Ovary (tissue), 9 donors: ENCODE data around the gene KCTD6. TPM values are rescaled to one million over a fixed set of nuclear protein-coding genes. Genes with fewer than 3 reads are reported as not detected.

Experiments
- DNase-seq, 5 donors: peaks; one replicate each; pipeline ENCODE4 v3.0.0-alpha.2; 2019 to 2020
- H3K27ac ChIP-seq, 2 donors: fragments of 200-600 bp; one replicate each; pipeline versions ENCODE4 v1.5.1 to v1.8.0; 2019 to 2022
- H3K27me3 ChIP-seq: fragments of 200-600 bp; one replicate; pipeline ENCODE4 v1.8.0; 2022
- H3K36me3 ChIP-seq: fragments of 200-600 bp; sonication (generic); one replicate; pipeline ENCODE4 v1.5.1; 2019
- H3K4me1 ChIP-seq: one replicate; pipeline ENCODE4 v1.8.1; 2013; ENCODE audit warnings: mild to moderate bottlenecking, moderate library complexity; ENCODE audit not compliant: insufficient read depth
- H3K4me3 ChIP-seq: fragments of 200-600 bp; sonication (generic); one replicate; pipeline ENCODE4 v1.5.1; 2017
- H3K9me3 ChIP-seq, 2 donors: fragments of 200-600 bp in 1 of 2; sonication (generic) in 1 of 2; one replicate each; pipeline versions ENCODE4 v1.5.1 to v1.8.1; 2013 to 2019; ENCODE audit warnings: mild to moderate bottlenecking in 1 of 2, moderate library complexity in 1 of 2
- CTCF ChIP-seq, 3 donors: fragments of 450-650 bp in 2 of 3; fragments of 200-600 bp in 1 of 3; IDR thresholded peaks; one replicate each; pipeline versions ENCODE4 v1.5.1 to v1.8.0; 2016 to 2022; ENCODE audit warnings: antibody characterized with exemption in 3 of 3, mild to moderate bottlenecking in 1 of 3
- EP300 ChIP-seq: sonication (generic); formaldehyde crosslinking; IDR thresholded peaks from one replicate; pipeline ENCODE4 v1.6.1; 2017; ENCODE audit warnings: antibody characterized with exemption
- POLR2A ChIP-seq: fragments of 450-650 bp; IDR thresholded peaks from one replicate; pipeline ENCODE4 v1.6.1; 2017; ENCODE audit warnings: antibody characterized with exemption, mild to moderate bottlenecking, moderate library complexity
- WGBS, 3 donors: extraction: QIAGEN DNeasy Blood & Tissue Kit in 1 of 3; methylation state at CpG; one replicate each; pipeline versions ENCODE4 v1.1.5 to v1.1.7; 2013 to 2017; 5-methylcytosine and 5-hydroxymethylcytosine counted together
- intact Hi-C, 4 donors: fragments of 100-400 bp; cut with DNase I; formaldehyde crosslinking; loops; one replicate each; pipeline versions ENCODE4 v1.11.0 to v1.15.1; 2022 to 2023
- polyA plus RNA-seq, 2 donors: library from polyadenylated mRNA; stranded (reverse); fragments of 200-250 nt in 1 of 2; fragments of 350-450 nt in 1 of 2; fragmentation: Illumina TruSeq in 1 of 2; extraction: RNeasy Lipid Tissue Mini Kit (QIAGEN cat#74804) in 1 of 2; gene quantifications; one replicate each; pipeline ENCODE4 v1.2.3, GENCODE V29; 2013 to 2014
- total RNA-seq, 7 donors: library from RNA; depleted of rRNA in 2 of 7; stranded (reverse); fragments of >200 nt in 2 of 7; fragmentation: NEBNext Ultra II Directional in 3 of 7; extraction: Animal tissue kit (Norgen Biotek cat#: 25700) in 3 of 7; gene quantifications; one replicate each; pipeline versions ENCODE4 v1.1.0 to v1.2.4, GENCODE V29; 2016 to 2023
- donor health status: DM: no; HTN: no; CAD: no; lungs with moderate emphysema.
- donor health status: DM: no; HTN: no; CAD: no.
- donor health status: Bipolar disorder and iron deficiency.
- donor health status: DM: yes; HTN: yes; CAD: no.
- donor health status: DM: no; HTN: no; CAD: no.
- donor health status: DM: yes; HTN: yes; CAD: no.

Gene KCTD6
- total and polyA plus RNA-seq, 9 donors, result 10.9 to 20.8 (median 13.0) TPM

- H3K27me3 ChIP-seq, result no peaks in the 10 kb centered on the region
- TF ChIP-seq EP300, result no peak
- no peak for TF ChIP-seq POLR2A
- no peak for TF ChIP-seq CTCF (IDR thresholded peaks at IDR 0.05)
- H3K9me3 ChIP-seq, result no peaks in the 10 kb centered on the region
- intact Hi-C loops, result no loop called here
- peaks cover 14% of the 10 kb centered on the region for H3K4me1 ChIP-seq
- H3K4me3 ChIP-seq, result no peak overlapping the region
- no peak for DNase-seq
- no peaks in the 10 kb centered on the region for H3K36me3 ChIP-seq
- no peak overlapping the region for H3K27ac ChIP-seq
- 90 to 95% (median 94%) methylated on average over 8 of the region's 8 CpGs for WGBS, 3 donors
Measured at GRCh38 chr3:58540176-58540858, 48.4 kb downstream of the KCTD6 start.

DNA sequence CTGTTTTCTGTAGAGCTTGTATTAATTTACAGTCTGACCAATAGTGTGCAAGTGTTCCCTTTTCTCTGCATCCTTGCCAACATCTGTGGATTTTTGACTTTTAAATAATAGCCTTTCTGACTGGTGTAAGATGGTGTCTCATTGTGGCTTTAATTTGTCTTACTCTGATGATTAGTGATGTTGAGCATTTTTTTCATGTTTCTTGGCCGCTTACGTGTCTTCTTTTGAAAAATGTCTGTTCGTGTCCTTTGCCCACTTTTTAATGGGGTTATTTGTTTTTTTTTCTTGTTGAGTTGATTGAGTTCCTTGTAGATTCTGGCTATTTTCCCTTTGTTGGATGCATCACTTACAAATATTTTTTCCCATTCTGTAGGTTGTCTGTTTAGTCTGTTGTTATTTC, 52.6 kb downstream of the KCTD6 start:
- no peak for DNase-seq
- intact Hi-C loops, result no loop called here
- 82 to 91% (median 91%) methylated on average over 3 of the region's 3 CpGs for WGBS, 3 donors
- no peak overlapping the region for H3K4me3 ChIP-seq
- H3K27me3 ChIP-seq, result no peaks in the 10 kb centered on the region
- H3K36me3 ChIP-seq, result no peaks in the 10 kb centered on the region
- H3K27ac ChIP-seq, result no peak overlapping the region
- TF ChIP-seq POLR2A (no peak), EP300 (no peak)
- H3K4me1 ChIP-seq, result no peaks in the 10 kb centered on the region
- no peaks in the 10 kb centered on the region for H3K9me3 ChIP-seq

- Histone ChIP-seq H3K27me3 (no peaks in the 10 kb centered on the region), H3K9me3 (peaks cover 0 to 5% of the 10 kb centered on the region in 2 donors), H3K27ac (no peak overlapping the region), H3K4me1 (no peaks in the 10 kb centered on the region), H3K4me3 (no peak overlapping the region), H3K36me3 (no peaks in the 10 kb centered on the region)
- 76 to 80% (median 79%) methylated on average over 4 of the region's 4 CpGs for WGBS, 3 donors
- TF ChIP-seq CTCF (IDR thresholded peaks at IDR 0.05), result no peak
- no peak for TF ChIP-seq POLR2A
- no peak for TF ChIP-seq EP300
- intact Hi-C loops, result no loop called here
- DNase-seq, result no peak
Measured at GRCh38 chr3:58551636-58552180, 59.8 kb downstream of the KCTD6 start.

Other genes with a start within 250 kb of the KCTD6 start
- gene RPP14, start 185.9 kb upstream of the KCTD6 start, total RNA-seq, result 10 to 100 TPM in 5 of 7 donors, 1 to 10 TPM in 2; 7.9 to 16.2 (median 15.0) TPM
- gene RPP14, start 185.9 kb upstream of the KCTD6 start, polyA plus RNA-seq, result 10 to 100 TPM; 11.8 to 18.8 TPM
- 10 to 100 TPM in 2 of 7 donors, 1 to 10 TPM in 5; 7.3 to 12.0 (median 9.1) TPM for gene HTD2, start 185.6 kb upstream of the KCTD6 start, total RNA-seq
- 10 to 100 TPM in 1 of 2 donors, 1 to 10 TPM in 1; 9.2 to 11.3 TPM for gene HTD2, start 185.6 kb upstream of the KCTD6 start, polyA plus RNA-seq
- gene PXK, start 159.2 kb upstream of the KCTD6 start, total RNA-seq, result 10 to 100 TPM; 21.6 to 36.6 (median 25.9) TPM
- gene PXK, start 159.2 kb upstream of the KCTD6 start, polyA plus RNA-seq, result 10 to 100 TPM; 17.2 to 42.0 TPM
- 10 to 100 TPM; 24.4 to 56.6 (median 36.3) TPM for gene PDHB, start 58.3 kb upstream of the KCTD6 start, total RNA-seq
- gene PDHB, start 58.3 kb upstream of the KCTD6 start, polyA plus RNA-seq, result 10 to 100 TPM; 43.4 to 98.4 TPM
- 10 to 100 TPM in 6 of 7 donors, 1 to 10 TPM in 1; 6.8 to 26.4 (median 23.2) TPM for gene ACOX2, start 45.1 kb downstream of the KCTD6 start, total RNA-seq
- 10 to 100 TPM; 25.4 to 57.7 TPM for gene ACOX2, start 45.1 kb downstream of the KCTD6 start, polyA plus RNA-seq
- 10 to 100 TPM in 5 of 7 donors, 1 to 10 TPM in 2; 2.7 to 47.3 (median 14.4) TPM for gene FAM107A, start 85.3 kb downstream of the KCTD6 start, total RNA-seq
- gene FAM107A, start 85.3 kb downstream of the KCTD6 start, polyA plus RNA-seq, result 10 to 100 TPM; 14.0 to 19.9 TPM
- gene FAM3D, start 174.7 kb downstream of the KCTD6 start, total RNA-seq, result 1 to 10 TPM in 1 of 7 donors, under 1 TPM in 1, not detected in 5; 0.36 to 6.3 TPM
- gene FAM3D, start 174.7 kb downstream of the KCTD6 start, polyA plus RNA-seq, result not detected